Umbilical cord (tissue), 2 donors: ENCODE measurements around the gene LRIG3. TPM values are rescaled to one million over a fixed set of nuclear protein-coding genes. Genes with fewer than 3 reads are reported as not detected.
"Not testable (repeated sequence)": the region's sequence is repeated elsewhere in the genome, so short reads cannot be mapped to it uniquely, and the experiment has no call there.

Experiments used
- DNase-seq: peaks from one replicate; pipeline ENCODE4 v3.0.0-alpha.2; 2015; ENCODE audit warnings: low spot score
- total RNA-seq: library from RNA; depleted of rRNA; stranded (reverse); fragments of >200 nt; gene quantifications from one replicate; pipeline ENCODE4 v1.2.3, GENCODE V29; 2014; ENCODE audit warnings: low replicate concordance; ENCODE audit not compliant: insufficient read depth

Gene LRIG3
- total RNA-seq, 1 donor from 2014 or later, result 150 TPM

- DNase-seq, result no peak
Measured at GRCh38 chr12:58930770-58931324, 10.5 kb upstream of the LRIG3 start.

GRCh38 chr12:58927120-58927519 is 6.8 kb upstream of the LRIG3 start:
- DNase-seq, result no peak

- no peak for DNase-seq
Measured at GRCh38 chr12:58926586-58926985, 6.3 kb upstream of the LRIG3 start.

GRCh38 chr12:58925751-58926150 is 5.4 kb upstream of the LRIG3 start:
- no peak for DNase-seq

- DNase-seq, result peak; percentile 68
Measured at GRCh38 chr12:58925111-58925611, 4.9 kb upstream of the LRIG3 start.

GRCh38 chr12:58924652-58925051 is 4.3 kb upstream of the LRIG3 start:
- no peak for DNase-seq

- DNase-seq, result no peak
Measured at GRCh38 chr12:58923781-58924180, 3.5 kb upstream of the LRIG3 start.

GRCh38 chr12:58922849-58923248 is 2.5 kb upstream of the LRIG3 start:
- DNase-seq, result no peak

GRCh38 chr12:58920961-58921861 is 907 bp upstream of the LRIG3 start:
- DNase-seq, result no peak

GRCh38 chr12:58919231-58920101 is 838 bp downstream of the LRIG3 start:
- DNase-seq, result peak; percentile 82

GRCh38 chr12:58918469-58918844 is 1.8 kb downstream of the LRIG3 start:
- DNase-seq, result no peak

GRCh38 chr12:58917699-58918468 is 2.4 kb downstream of the LRIG3 start:
- DNase-seq, result no peak

GRCh38 chr12:58916921-58917511 is 3.3 kb downstream of the LRIG3 start:
- DNase-seq, result peak; percentile 91

- peak; percentile 45 for DNase-seq
Measured at GRCh38 chr12:58916161-58916621, 4.1 kb downstream of the LRIG3 start.

GRCh38 chr12:58915634-58916033 is 4.7 kb downstream of the LRIG3 start:
- DNase-seq, result peak; percentile 95

- DNase-seq, result no peak
Measured at GRCh38 chr12:58915037-58915436, 5.3 kb downstream of the LRIG3 start.

GRCh38 chr12:58914457-58914856 is 5.8 kb downstream of the LRIG3 start:
- no peak for DNase-seq

- no peak for DNase-seq
Measured at GRCh38 chr12:58907391-58907790, 12.9 kb downstream of the LRIG3 start.

- no peak for DNase-seq
Measured at GRCh38 chr12:58906917-58907316, 13.4 kb downstream of the LRIG3 start.

- no peak for DNase-seq
Measured at GRCh38 chr12:58905422-58905821, 14.9 kb downstream of the LRIG3 start.

GRCh38 chr12:58902726-58903125 is 17.6 kb downstream of the LRIG3 start:
- DNase-seq, result not testable (repeated sequence)
